Vagina (tissue), 2 donors: ENCODE measurements around the gene CASZ1.

Source experiments
- CTCF ChIP-seq, 3 experiments: fragments of 450-650 bp in 2 of 3; fragments of 200-600 bp in 1 of 3; sonication (generic) in 1 of 3; IDR thresholded peaks; one replicate each; pipeline ENCODE4 v1.5.1; 2017 to 2019; ENCODE audit warnings: antibody characterized with exemption in 3 of 3, mild to moderate bottlenecking in 2 of 3, moderate library complexity in 2 of 3
- POLR2A ChIP-seq, 2 donors: fragments of 450-650 bp; IDR thresholded peaks; one replicate each; pipeline ENCODE4 v1.6.1; 2017; ENCODE audit warnings: antibody characterized with exemption in 2 of 2, mild to moderate bottlenecking in 2 of 2, moderate library complexity in 2 of 2
- POLR2AphosphoS5 ChIP-seq, 2 donors: sonication (generic); formaldehyde crosslinking; IDR thresholded peaks; one replicate each; pipeline ENCODE4 v1.9.0; 2017; ENCODE audit warnings: antibody characterized with exemption in 2 of 2, mild to moderate bottlenecking in 2 of 2, low read depth in 1 of 2; ENCODE audit not compliant: insufficient read depth in 1 of 2

GRCh38 chr1:10691740-10692125 lies 104.7 kb downstream of the CASZ1 start:
- TF ChIP-seq CTCF (IDR thresholded peaks at IDR 0.05) (no peak), POLR2A (IDR thresholded peaks at IDR 0.05) (no peak), POLR2AphosphoS5 (IDR thresholded peaks at IDR 0.05; ENCODE audit: insufficient read depth in 1 of 2, low read depth in 1 of 2) (no peak)
